ENCODE data around the gene DCAKD.

DNA sequence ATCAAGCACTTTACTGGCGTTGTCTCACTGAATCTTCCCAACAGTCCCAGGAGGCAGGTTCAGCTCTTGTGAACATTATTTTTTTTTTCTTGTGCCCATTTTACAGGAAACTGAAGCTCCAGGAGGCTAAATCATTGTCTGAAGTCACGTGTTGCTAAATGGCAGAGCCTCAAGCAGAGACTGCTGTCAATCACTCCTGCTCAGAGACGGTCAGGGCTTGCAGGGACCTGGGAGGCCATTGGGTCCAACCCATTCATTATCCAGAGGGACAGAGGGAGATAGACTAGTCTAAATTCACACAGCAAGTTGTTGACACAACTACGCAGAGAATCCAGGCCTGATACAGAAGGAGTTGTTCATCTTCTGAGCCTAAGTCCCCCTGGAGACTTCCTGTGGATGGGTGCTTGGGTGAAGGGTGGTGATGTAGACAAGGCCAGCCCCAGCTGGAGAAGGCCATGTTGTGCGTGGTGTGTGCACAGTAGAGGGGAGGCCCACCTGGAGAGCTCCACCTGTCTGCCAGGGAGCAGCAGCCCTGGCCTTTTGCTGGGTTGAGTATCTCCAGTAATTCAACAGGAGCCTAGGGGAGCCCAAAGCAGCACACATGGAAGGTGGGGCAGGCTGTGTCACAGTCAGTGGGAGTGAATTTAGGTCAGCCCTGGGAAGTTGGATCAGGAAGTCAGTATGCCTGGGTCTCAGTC lies 59.0 kb downstream of the DCAKD start:
- TF ChIP-seq, protein P1, sequence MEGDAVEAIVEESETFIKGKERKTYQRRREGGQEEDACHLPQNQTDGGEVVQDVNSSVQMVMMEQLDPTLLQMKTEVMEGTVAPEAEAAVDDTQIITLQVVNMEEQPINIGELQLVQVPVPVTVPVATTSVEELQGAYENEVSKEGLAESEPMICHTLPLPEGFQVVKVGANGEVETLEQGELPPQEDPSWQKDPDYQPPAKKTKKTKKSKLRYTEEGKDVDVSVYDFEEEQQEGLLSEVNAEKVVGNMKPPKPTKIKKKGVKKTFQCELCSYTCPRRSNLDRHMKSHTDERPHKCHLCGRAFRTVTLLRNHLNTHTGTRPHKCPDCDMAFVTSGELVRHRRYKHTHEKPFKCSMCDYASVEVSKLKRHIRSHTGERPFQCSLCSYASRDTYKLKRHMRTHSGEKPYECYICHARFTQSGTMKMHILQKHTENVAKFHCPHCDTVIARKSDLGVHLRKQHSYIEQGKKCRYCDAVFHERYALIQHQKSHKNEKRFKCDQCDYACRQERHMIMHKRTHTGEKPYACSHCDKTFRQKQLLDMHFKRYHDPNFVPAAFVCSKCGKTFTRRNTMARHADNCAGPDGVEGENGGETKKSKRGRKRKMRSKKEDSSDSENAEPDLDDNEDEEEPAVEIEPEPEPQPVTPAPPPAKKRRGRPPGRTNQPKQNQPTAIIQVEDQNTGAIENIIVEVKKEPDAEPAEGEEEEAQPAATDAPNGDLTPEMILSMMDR (IDR thresholded peaks at IDR 0.05; ENCODE audit: poor library complexity) = no peak
- TF ChIP-seq EZH2 (IDR thresholded peaks at IDR 0.05; ENCODE audit: borderline replicate concordance) = no peak
